SK-N-SH (cell line): ENCODE data around the gene KLK2. TPM values are rescaled to one million over a fixed set of nuclear protein-coding genes. Genes with fewer than 3 reads are reported as not detected.

ENCODE experiments used
- CTCF ChIA-PET: fragments of 300-600, 350-600 bp; formaldehyde crosslinking; extraction: SDS; loops from one replicate; lab custom pipeline; 2021; lab: Yijun Ruan, JAX
- POLR2A ChIA-PET: fragments of 350-600 bp; sonication (Branson Sonifier 250); formaldehyde crosslinking; extraction: SDS; loops from one replicate; lab custom pipeline; 2020; ENCODE audit warnings: antibody characterized with exemption, inconsistent platforms; lab: Yijun Ruan, JAX
- DNase-seq: peaks from one replicate; pipeline ENCODE4 v3.0.0; 2012
- H2AFZ ChIP-seq: fragments of 200-600 bp; sonication (generic); 2 replicates; pipeline ENCODE4 v1.8.1; 2016; ENCODE audit warnings: antibody characterized with exemption, mild to moderate bottlenecking, low read depth
- H3F3A ChIP-seq: fragments of 200-600 bp; sonication (generic); replicated peaks from 2 replicates; pipeline ENCODE3; 2016; ENCODE audit warnings: antibody characterized with exemption, mild to moderate bottlenecking; ENCODE audit not compliant: insufficient read depth
- H3K27ac ChIP-seq, 2 experiments: fragments of 200-500 bp in 1 of 2; fragments of 200-600 bp in 1 of 2; sonication (Bioruptor generic) in 1 of 2; sonication (generic), shearing (Covaris generic) in 1 of 2; 2 replicates each; pipeline versions ENCODE4 v1.5.1 to v1.6.1; 2014 to 2016; ENCODE audit warnings: low read depth in 2 of 2, inconsistent platforms in 1 of 2, low read length in 1 of 2, mild to moderate bottlenecking in 1 of 2, mixed read lengths in 1 of 2
- H3K27me3 ChIP-seq: fragments of 200-600 bp; sonication (generic), shearing (Covaris generic); 2 replicates; pipeline ENCODE4 v1.6.1; 2016; ENCODE audit warnings: mixed run types; ENCODE audit not compliant: insufficient read depth
- H3K36me3 ChIP-seq, 2 experiments: fragments of 200-500 bp in 1 of 2; fragments of 200-600 bp in 1 of 2; sonication (Bioruptor generic) in 1 of 2; sonication (generic) in 1 of 2; replicated peaks in 1 of 2; 2 replicates each; pipeline versions ENCODE3 to v1.5.1; 2014 to 2016; ENCODE audit warnings: low read length in 1 of 2, mild to moderate bottlenecking in 1 of 2; ENCODE audit not compliant: insufficient read depth in 2 of 2, control insufficient read depth in 1 of 2
- H3K4me1 ChIP-seq, 2 experiments: fragments of 200-500 bp in 1 of 2; fragments of 200-600 bp in 1 of 2; sonication (Bioruptor generic) in 1 of 2; sonication (generic), shearing (Covaris generic) in 1 of 2; 2 replicates each; pipeline versions ENCODE4 v1.5.1 to v1.6.1; 2014 to 2016; ENCODE audit warnings: low read depth in 1 of 2, low read length in 1 of 2, mixed run types in 1 of 2; ENCODE audit not compliant: insufficient read depth in 2 of 2, control insufficient read depth in 1 of 2
- H3K4me2 ChIP-seq: fragments of 200-600 bp; sonication (generic), shearing (Covaris generic); 2 replicates; pipeline ENCODE4 v1.6.1; 2017; ENCODE audit warnings: mixed run types
- H3K4me3 ChIP-seq, 2 experiments: fragments of 200-500 bp in 1 of 2; fragments of 200-600 bp in 1 of 2; sonication (Bioruptor generic) in 1 of 2; sonication (generic), shearing (Covaris generic) in 1 of 2; 2 replicates each; pipeline versions ENCODE4 v1.5.1 to v1.8.1; 2014 to 2016; ENCODE audit warnings: low read depth in 2 of 2, inconsistent platforms in 1 of 2, low read length in 1 of 2, mild to moderate bottlenecking in 1 of 2, mixed read lengths in 1 of 2, moderate library complexity in 1 of 2
- H3K79me2 ChIP-seq: fragments of 200-600 bp; sonication (generic); 2 replicates; pipeline ENCODE4 v1.8.1; 2017; ENCODE audit warnings: mild to moderate bottlenecking; ENCODE audit not compliant: insufficient read depth
- H3K9ac ChIP-seq: fragments of 200-600 bp; sonication (generic); 2 replicates; pipeline ENCODE4 v1.6.1; 2017; ENCODE audit warnings: mixed run types
- H3K9me2 ChIP-seq: fragments of 200-600 bp; sonication (generic); 2 replicates; pipeline ENCODE4 v1.6.1; 2017; ENCODE audit warnings: mixed run types
- H3K9me3 ChIP-seq: fragments of 200-600 bp; sonication (generic); 2 replicates; pipeline ENCODE4 v1.6.1; 2017; ENCODE audit warnings: mixed run types, mild to moderate bottlenecking, moderate library complexity
- H4K20me1 ChIP-seq: fragments of 200-600 bp; sonication (generic); 2 replicates; pipeline ENCODE4 v1.6.1; 2017; ENCODE audit warnings: mild to moderate bottlenecking, mixed run types; ENCODE audit not compliant: insufficient read depth
- EP300 ChIP-seq, 2 experiments: IDR thresholded peaks; 2 replicates each; pipeline versions ENCODE4 v1.4.0 to v1.6.1; 2012; ENCODE audit warnings: borderline replicate concordance in 1 of 2, low read depth in 1 of 2, low read length in 1 of 2
- EZH2phosphoT487 ChIP-seq: fragments of 200-600 bp; sonication (generic); IDR thresholded peaks from 2 replicates; pipeline ENCODE4 v1.6.1; 2017; ENCODE audit warnings: low read depth, mixed run types, mild to moderate bottlenecking, antibody characterized with exemption, moderate library complexity, borderline replicate concordance
- FOSL2 ChIP-seq: IDR thresholded peaks from 2 replicates; pipeline ENCODE4 v1.4.0; 2012; ENCODE audit warnings: low read depth, mild to moderate bottlenecking, moderate library complexity, borderline replicate concordance
- FOXJ3 ChIP-seq: sonication (generic); formaldehyde crosslinking; IDR thresholded peaks from 2 replicates; pipeline ENCODE4 v1.5.1; 2020; ENCODE audit warnings: mild to moderate bottlenecking, missing genetic modification reagents
- GABPA ChIP-seq: IDR thresholded peaks from 2 replicates; pipeline ENCODE4 v1.4.0; 2012; ENCODE audit warnings: low read depth, mild to moderate bottlenecking
- MEF2A ChIP-seq: IDR thresholded peaks from 2 replicates; pipeline ENCODE4 v1.4.0; 2012; ENCODE audit warnings: low read depth, borderline replicate concordance
- NFIC ChIP-seq: IDR thresholded peaks from 2 replicates; pipeline ENCODE4 v1.4.0; 2012; ENCODE audit warnings: borderline replicate concordance
- NRF1 ChIP-seq: IDR thresholded peaks from 2 replicates; pipeline ENCODE4 v1.6.1; 2012; ENCODE audit warnings: low read depth, mild to moderate bottlenecking, low read length
- RAD21 ChIP-seq: IDR thresholded peaks from 2 replicates; pipeline ENCODE4 v1.6.1; 2012; ENCODE audit warnings: mild to moderate bottlenecking, low read length
- RFX5 ChIP-seq: IDR thresholded peaks from 2 replicates; pipeline ENCODE4 v1.6.1; 2012; ENCODE audit warnings: mild to moderate bottlenecking, improper control_type of control experiment, low read length
- SMC3 ChIP-seq: IDR thresholded peaks from 2 replicates; pipeline ENCODE4 v1.6.1; 2012; ENCODE audit warnings: low read depth, low read length, improper control_type of control experiment
- TCF12 ChIP-seq: IDR thresholded peaks from 2 replicates; pipeline ENCODE4 v1.4.0; 2012
- TEAD4 ChIP-seq: IDR thresholded peaks from 2 replicates; pipeline ENCODE4 v1.4.0; 2012; ENCODE audit warnings: mild to moderate bottlenecking, borderline replicate concordance; ENCODE audit not compliant: insufficient read depth
- YY1 ChIP-seq: IDR thresholded peaks from 2 replicates; pipeline ENCODE4 v1.4.0; 2012; ENCODE audit warnings: low read depth, mild to moderate bottlenecking
- WGBS: methylation state at CpG from one replicate; pipeline ENCODE4 v1.1.6; 2017; ENCODE audit warnings: low lambda C conversion rate; 5-methylcytosine and 5-hydroxymethylcytosine counted together
- polyA plus RNA-seq, 3 experiments: library from polyadenylated mRNA; depleted of rRNA; stranded (reverse); fragments of >200 nt; gene quantifications; 2 replicates each; pipeline ENCODE4 v1.2.3, GENCODE V29; 2012
- TF ChIP-seq, protein P1 (sequence below): fragments of 200-600 bp; sonication (generic); IDR thresholded peaks from 2 replicates; pipeline ENCODE4 v1.6.1; 2017; ENCODE audit warnings: antibody characterized with exemption, mild to moderate bottlenecking, moderate library complexity
- TF ChIP-seq, protein P2 (sequence below): IDR thresholded peaks from 2 replicates; pipeline ENCODE4 v1.4.0; 2012; ENCODE audit warnings: low read depth, borderline replicate concordance

The KLK2 gene
- polyA plus RNA-seq, 1 of the 3 experiments (the other 2 are of a cell fraction), result 0.15 TPM

GRCh38 chr19:50838239-50838638 is 35.0 kb upstream of the KLK2 start:
- H3K4me3 ChIP-seq, result no peak overlapping the region
- no peaks in the 10 kb centered on the region for H3K79me2 ChIP-seq
- no peak for DNase-seq
- WGBS, result 0% methylated on average over 6 of the region's 6 CpGs
- no peaks in the 10 kb centered on the region for H3K9me2 ChIP-seq
- no peak overlapping the region for H3K4me2 ChIP-seq
- no peak overlapping the region for H3K9ac ChIP-seq
- POLR2A ChIA-PET, result no interaction called here
- no peak overlapping the region for H2AFZ ChIP-seq
- H3K27ac ChIP-seq, result no peak overlapping the region
- peaks cover 22% of the 10 kb centered on the region; the same call in 1 of the 2 replicates for H3K27me3 ChIP-seq
- no peaks in the 10 kb centered on the region for H3F3A ChIP-seq
- no peaks in the 10 kb centered on the region for H3K9me3 ChIP-seq
- CTCF ChIA-PET, result interaction anchor here (0.6 kb wide), 1 partner anchor 25 kb away, joined by 3 read pairs; no protein-coding TSS in a partner anchor
- H3K36me3 ChIP-seq, result no peaks in the 10 kb centered on the region
- TF ChIP-seq FOSL2 (no peak), RAD21 (peak; percentile 22; the same call in 1 of the 2 replicates)
- TF ChIP-seq, protein P1, sequence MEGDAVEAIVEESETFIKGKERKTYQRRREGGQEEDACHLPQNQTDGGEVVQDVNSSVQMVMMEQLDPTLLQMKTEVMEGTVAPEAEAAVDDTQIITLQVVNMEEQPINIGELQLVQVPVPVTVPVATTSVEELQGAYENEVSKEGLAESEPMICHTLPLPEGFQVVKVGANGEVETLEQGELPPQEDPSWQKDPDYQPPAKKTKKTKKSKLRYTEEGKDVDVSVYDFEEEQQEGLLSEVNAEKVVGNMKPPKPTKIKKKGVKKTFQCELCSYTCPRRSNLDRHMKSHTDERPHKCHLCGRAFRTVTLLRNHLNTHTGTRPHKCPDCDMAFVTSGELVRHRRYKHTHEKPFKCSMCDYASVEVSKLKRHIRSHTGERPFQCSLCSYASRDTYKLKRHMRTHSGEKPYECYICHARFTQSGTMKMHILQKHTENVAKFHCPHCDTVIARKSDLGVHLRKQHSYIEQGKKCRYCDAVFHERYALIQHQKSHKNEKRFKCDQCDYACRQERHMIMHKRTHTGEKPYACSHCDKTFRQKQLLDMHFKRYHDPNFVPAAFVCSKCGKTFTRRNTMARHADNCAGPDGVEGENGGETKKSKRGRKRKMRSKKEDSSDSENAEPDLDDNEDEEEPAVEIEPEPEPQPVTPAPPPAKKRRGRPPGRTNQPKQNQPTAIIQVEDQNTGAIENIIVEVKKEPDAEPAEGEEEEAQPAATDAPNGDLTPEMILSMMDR, result peak; percentile 29; the same call in 1 of the 2 replicates
- no peaks in the 10 kb centered on the region for H4K20me1 ChIP-seq
- peaks cover 0 to 7% of the 10 kb centered on the region in 2 experiments; a peak in 1 of 4 replicates for H3K4me1 ChIP-seq

DNA sequence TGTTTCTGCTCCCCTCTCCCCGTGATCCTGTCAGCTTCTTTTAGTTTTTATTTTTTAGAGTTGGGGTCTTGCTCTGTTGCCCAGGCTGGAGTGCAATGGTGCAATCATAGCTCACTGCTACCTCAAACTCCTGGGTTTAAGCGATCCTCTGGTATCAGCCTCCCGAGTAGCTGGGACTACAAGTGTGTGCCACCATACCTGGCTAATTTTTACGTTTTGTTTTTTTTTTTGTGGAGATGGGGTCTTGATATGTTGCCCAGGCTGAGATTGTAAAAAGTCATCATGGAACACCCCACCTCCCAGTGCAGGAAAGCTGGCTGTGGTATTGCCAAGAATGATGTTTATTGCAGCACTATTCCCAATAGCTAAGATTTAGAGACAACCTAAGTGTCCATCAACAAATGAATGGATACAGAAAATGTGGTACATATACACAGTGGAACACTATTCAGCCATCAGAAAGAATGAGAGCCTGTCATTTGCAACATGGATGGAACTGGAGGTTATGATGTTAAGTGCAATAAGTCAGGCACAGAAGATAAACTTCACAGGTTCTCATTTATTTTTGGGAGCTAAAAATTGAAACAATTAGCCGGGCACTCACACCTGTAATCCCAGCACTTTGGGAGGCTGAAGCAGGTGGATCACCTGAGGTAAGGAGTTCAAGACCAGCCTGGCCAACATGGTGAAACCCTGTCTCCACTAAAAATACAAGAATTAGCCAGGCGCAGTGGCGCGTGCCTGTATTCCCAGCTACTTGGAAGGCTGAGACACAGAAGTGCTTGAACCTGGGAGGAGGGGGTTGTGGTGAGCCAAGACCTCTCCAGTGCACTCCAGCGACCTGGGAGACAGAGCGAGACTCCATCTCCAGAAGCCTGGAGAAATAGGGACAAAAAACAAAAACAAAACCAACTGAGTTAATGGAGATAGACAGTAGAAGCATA is 33.3 kb upstream of the KLK2 start:
- no peaks in the 10 kb centered on the region for H3K79me2 ChIP-seq
- no peak for DNase-seq
- CTCF ChIA-PET, result interaction anchor here (0.6 to 1.6 kb wide), 4 partner anchors 56 to 177 kb away, joined by 3 to 4 read pairs (median 4); no protein-coding TSS in a partner anchor
- no peak overlapping the region for H3K4me2 ChIP-seq
- H3K9me2 ChIP-seq, result no peaks in the 10 kb centered on the region
- H3K4me3 ChIP-seq, result no peak overlapping the region
- no peak for TF ChIP-seq FOSL2
- 30% methylated on average over 10 of the region's 10 CpGs for WGBS
- peaks cover 0 to 7% of the 10 kb centered on the region in 2 experiments; a peak in 1 of 4 replicates for H3K4me1 ChIP-seq
- no peaks in the 10 kb centered on the region for H3K36me3 ChIP-seq
- no peak overlapping the region for H3K9ac ChIP-seq
- POLR2A ChIA-PET, result no interaction called here
- no peak overlapping the region for H3K27ac ChIP-seq
- H3F3A ChIP-seq, result no peaks in the 10 kb centered on the region
- H3K9me3 ChIP-seq, result no peaks in the 10 kb centered on the region
- H3K27me3 ChIP-seq, result peaks cover 25% of the 10 kb centered on the region; the same call in 1 of the 2 replicates
- no peaks in the 10 kb centered on the region for H4K20me1 ChIP-seq
- no peak overlapping the region for H2AFZ ChIP-seq

- WGBS, result 12% methylated on average over 6 of the region's 6 CpGs
- Histone ChIP-seq H3K27me3 (peaks cover 21% of the 10 kb centered on the region; the same call in 1 of the 2 replicates), H3K4me2 (no peak overlapping the region), H3K4me1 (no peaks in the 10 kb centered on the region), H3K36me3 (no peaks in the 10 kb centered on the region), H4K20me1 (no peaks in the 10 kb centered on the region), H3K9me3 (no peaks in the 10 kb centered on the region), H3F3A (no peaks in the 10 kb centered on the region), H3K4me3 (no peak overlapping the region), H2AFZ (no peak overlapping the region), H3K79me2 (no peaks in the 10 kb centered on the region), H3K9ac (no peak overlapping the region), H3K9me2 (no peaks in the 10 kb centered on the region), H3K27ac (no peak overlapping the region)
- POLR2A ChIA-PET, result no interaction called here
- no peak for DNase-seq
- CTCF ChIA-PET, result no interaction called here
- TF ChIP-seq NFIC, result no peak
- TF ChIP-seq FOXJ3 (CRISPR knock-in tag), result no peak
- no peak for TF ChIP-seq TEAD4
- TF ChIP-seq RFX5, result no peak
- TF ChIP-seq, protein P2, sequence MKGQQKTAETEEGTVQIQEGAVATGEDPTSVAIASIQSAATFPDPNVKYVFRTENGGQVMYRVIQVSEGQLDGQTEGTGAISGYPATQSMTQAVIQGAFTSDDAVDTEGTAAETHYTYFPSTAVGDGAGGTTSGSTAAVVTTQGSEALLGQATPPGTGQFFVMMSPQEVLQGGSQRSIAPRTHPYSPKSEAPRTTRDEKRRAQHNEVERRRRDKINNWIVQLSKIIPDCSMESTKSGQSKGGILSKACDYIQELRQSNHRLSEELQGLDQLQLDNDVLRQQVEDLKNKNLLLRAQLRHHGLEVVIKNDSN, result no peak
- no peak for TF ChIP-seq TCF12
- TF ChIP-seq YY1, result no peak
- TF ChIP-seq EP300 (IDR thresholded peaks at IDR 0.05; ENCODE audit: borderline replicate concordance in 1 of 2, low read depth in 1 of 2, low read length in 1 of 2), result no peak
- TF ChIP-seq, protein P1, result no peak
- TF ChIP-seq MEF2A, result no peak
- no peak for TF ChIP-seq EZH2phosphoT487
- no peak for TF ChIP-seq GABPA
- TF ChIP-seq NRF1, result no peak
- no peak for TF ChIP-seq SMC3
These were observed 31.1 kb upstream of the KLK2 start for GRCh38 chr19:50842130-50842529.
